G401 (cell line): Measurements from ENCODE around the gene UFSP1. TPM values are rescaled to one million over a fixed set of nuclear protein-coding genes. Genes with fewer than 3 reads are reported as not detected.
"Not testable (repeated sequence)": the region's sequence is repeated elsewhere in the genome, so short reads cannot be mapped to it uniquely, and the experiment has no call there.

Experiments
- DNase-seq: peaks from one replicate; pipeline ENCODE4 v3.0.0-alpha.2; 2015; ENCODE audit warnings: low spot score
- in situ Hi-C: cut with HindIII; loops from 2 replicates; pipeline ENCODE4 v1.10.0; 2016; ENCODE audit warnings: low sequenced_read_pairs, mixed read lengths
- total RNA-seq: library from RNA; depleted of rRNA; stranded (reverse); fragments of >200 nt; shearing (Covaris generic); gene quantifications from 2 replicates; pipeline ENCODE4 v1.2.3, GENCODE V29; 2014; rRNA removed

The UFSP1 gene
- total RNA-seq, result 2.5 and 3.6 TPM in 2 replicates

DNA sequence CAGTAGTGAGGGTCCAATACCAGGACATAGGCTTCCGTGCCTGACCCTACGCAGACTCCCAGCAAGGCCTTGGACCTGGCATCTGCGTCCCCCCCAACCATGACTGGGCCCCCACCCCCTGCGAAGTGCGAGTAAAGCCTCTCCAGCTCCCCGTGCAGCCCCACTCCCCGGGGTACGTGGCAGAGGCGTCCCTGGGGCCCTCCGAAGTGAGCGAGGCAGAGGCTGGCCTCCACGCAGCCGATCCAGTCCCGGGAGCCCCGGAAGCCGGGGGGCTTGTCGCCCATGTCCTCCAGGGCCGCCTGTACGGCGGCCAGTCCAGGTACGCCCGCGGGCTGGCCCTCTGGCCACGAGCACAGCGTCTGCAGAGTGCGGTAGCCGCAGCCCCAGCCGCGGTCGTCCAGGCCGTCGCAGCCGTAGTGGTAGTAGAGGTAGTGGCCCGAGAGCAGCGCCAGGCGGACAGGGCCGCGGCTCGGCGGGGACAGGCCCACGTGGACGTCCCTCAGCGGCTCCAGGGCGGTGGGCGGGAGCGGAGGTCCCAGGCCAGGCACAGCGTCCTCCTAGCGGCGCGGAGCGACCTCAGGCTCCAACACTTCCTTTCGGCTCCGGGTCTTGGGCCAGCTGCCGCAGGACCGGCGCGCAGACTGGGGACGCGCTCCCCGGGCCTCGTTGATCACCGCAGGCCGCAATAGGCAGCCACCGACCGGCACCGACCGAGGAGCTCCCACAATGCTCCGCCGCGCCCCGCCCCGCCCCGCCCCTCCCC lies at the start of gene UFSP1:
Gene UFSP1, minus strand, starts transcription at position 728 of the 763 bp plus-strand sequence. Its CDS starts 444 bp downstream, at position 284.
- in situ Hi-C loops, result loop anchor here (10.0 kb wide), 1 partner anchor 166 kb away; no protein-coding TSS in a partner anchor
- DNase-seq, result no peak

GRCh38 chr7:100936167-100936566 lies 46.7 kb upstream of the UFSP1 start:
- in situ Hi-C loops, DNase-seq: not testable (repeated sequence)

DNA sequence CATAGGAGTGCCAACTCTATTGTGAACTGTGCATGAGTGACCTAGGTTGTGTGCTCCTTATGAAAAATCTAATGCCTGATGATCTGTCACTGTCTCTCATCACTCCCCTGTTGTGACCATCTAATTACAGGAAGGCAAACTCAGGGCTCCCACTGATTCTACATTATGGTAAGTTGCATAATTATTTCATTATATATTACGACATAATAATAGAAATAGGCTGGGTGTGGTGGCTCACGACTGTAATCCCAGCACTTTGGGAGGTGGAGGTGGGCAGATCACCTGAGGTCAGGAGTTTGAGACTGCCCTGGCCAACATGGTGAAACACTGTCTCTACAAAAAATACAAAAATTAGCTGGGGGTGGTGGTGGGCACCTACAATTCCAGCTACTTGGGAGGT lies 45.9 kb upstream of the UFSP1 start:
- DNase-seq, in situ Hi-C loops: not testable (repeated sequence)

DNA sequence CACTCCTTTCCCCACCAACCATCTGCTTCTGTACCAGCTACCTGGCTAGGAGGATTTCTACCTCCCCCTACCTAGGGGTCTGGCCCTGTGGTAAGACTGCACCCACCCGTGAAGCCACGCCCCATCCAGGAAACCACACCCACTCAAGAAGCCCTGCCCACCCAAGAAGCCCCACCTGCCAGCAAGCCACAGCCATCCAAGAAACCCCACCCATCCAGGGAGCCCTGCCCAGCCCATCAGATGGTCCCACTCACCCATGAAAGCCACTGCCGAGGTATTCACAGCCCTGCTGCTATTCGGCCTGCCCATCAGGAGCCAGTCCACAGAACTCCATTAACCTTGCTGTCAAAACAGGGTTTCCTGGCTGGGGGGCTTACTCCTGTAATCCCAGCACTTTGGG lies 44.2 kb upstream of the UFSP1 start:
- DNase-seq, result no peak
- in situ Hi-C loops, result no loop called here

- in situ Hi-C loops, result no loop called here
- DNase-seq, result no peak
Observed at GRCh38 chr7:100929808-100930174, 40.3 kb upstream of the UFSP1 start.

DNA sequence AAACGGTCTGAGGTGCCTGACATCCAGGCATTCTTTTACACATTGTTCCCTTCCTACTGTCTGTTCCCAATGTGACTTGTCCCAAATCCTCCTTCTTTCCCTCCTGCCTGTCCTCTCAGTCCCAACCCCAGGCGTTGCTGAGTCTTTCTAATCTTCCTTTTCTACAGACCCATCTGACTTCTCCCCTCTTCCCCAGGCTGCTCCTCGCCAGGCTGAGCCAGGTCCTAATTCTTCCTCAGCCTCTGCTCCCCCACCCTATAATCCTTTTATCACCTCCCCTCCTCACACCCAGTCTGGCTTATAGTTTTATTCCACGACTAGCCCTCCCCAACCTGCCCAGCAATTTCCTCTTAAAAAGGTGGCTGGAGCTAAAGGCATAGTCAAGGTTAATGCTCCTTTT lies 34.1 kb upstream of the UFSP1 start:
- DNase-seq, in situ Hi-C loops: not testable (repeated sequence)

- DNase-seq, result no peak
- in situ Hi-C loops, result no loop called here
Observed at GRCh38 chr7:100921039-100921438, 31.5 kb upstream of the UFSP1 start.

DNA sequence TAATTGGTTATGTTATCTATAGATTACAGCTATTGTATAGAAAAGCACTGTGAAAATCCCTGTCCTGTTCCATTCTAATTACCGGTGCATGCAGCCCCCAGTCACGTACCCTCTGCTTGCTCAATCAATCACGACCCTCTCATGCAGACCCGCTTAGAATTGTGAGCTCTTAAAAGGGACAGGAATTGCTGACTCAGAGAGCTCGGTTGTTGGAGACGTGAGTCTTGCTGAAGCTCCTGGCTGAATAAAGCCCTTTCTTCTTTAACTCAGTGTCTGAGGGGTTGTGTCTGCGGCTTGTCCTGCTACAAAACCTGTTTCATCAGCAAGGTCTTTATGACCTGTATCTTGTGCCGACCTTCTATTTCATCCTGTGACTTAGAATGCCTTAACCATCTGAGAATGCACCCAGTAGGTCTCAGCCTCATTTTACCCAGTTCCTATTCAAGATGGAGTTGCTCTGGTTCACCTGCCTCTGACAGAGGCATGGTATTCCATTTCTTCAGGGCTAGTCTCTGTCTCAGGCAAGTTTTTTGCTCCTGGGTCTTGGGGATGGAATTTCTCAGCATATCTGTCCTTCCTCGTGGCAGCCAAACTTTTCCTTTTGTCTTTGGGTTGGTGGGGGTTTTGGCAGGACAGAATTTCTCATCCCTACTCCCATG lies 30.4 kb upstream of the UFSP1 start:
- in situ Hi-C loops, result not testable (repeated sequence)

GRCh38 chr7:100919335-100919734 lies 29.8 kb upstream of the UFSP1 start:
- DNase-seq, in situ Hi-C loops: not testable (repeated sequence)

More for the DNA sequence above, 30.4 kb upstream of the UFSP1 start:
- DNase-seq, result not testable (repeated sequence)

- in situ Hi-C loops, result no loop called here
Observed at GRCh38 chr7:100914879-100915447, 25.4 kb upstream of the UFSP1 start.

GRCh38 chr7:100914208-100914878 lies 24.8 kb upstream of the UFSP1 start:
- in situ Hi-C loops, result no loop called here
- DNase-seq, result no peak

More at GRCh38 chr7:100914879-100915447, 25.4 kb upstream of the UFSP1 start:
- no peak for DNase-seq

GRCh38 chr7:100911484-100911883 lies 22.0 kb upstream of the UFSP1 start:
- DNase-seq, result no peak
- in situ Hi-C loops, result no loop called here

GRCh38 chr7:100910443-100910842 lies 20.9 kb upstream of the UFSP1 start:
- in situ Hi-C loops, result not testable (repeated sequence)

DNA sequence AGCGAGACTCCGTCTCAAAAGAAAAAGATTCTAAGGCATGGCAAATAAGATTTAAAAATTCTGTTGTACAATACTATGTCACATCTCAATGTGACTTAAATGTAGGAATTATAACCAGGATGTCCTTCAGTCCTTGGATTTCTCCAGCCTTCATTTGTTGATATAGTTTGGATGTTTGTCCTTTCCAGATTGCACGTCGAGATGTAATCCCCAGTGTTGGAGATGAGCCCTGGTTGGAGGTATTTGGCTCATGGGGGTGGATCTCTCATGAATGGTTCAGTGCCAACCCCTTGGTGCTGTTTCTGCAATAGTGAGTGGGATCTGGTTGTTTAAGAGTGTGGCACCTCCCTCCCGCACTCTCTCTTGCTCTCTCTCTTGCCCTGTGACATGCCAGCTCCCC lies 19.0 kb upstream of the UFSP1 start:
- in situ Hi-C loops, result no loop called here

More at GRCh38 chr7:100910443-100910842, 20.9 kb upstream of the UFSP1 start:
- DNase-seq, result not testable (repeated sequence)

GRCh38 chr7:100902638-100903037 lies 13.1 kb upstream of the UFSP1 start:
- in situ Hi-C loops, result no loop called here
- no peak for DNase-seq

More for the DNA sequence above, 19.0 kb upstream of the UFSP1 start:
- DNase-seq, result no peak

GRCh38 chr7:100901921-100902332 lies 12.4 kb upstream of the UFSP1 start:
- in situ Hi-C loops, result no loop called here
- DNase-seq, result no peak

- in situ Hi-C loops, result no loop called here
- DNase-seq, result no peak
Observed at GRCh38 chr7:100900978-100901377, 11.5 kb upstream of the UFSP1 start.

- DNase-seq, result no peak
- in situ Hi-C loops, result no loop called here
Observed at GRCh38 chr7:100899432-100899831, 9.9 kb upstream of the UFSP1 start.

DNA sequence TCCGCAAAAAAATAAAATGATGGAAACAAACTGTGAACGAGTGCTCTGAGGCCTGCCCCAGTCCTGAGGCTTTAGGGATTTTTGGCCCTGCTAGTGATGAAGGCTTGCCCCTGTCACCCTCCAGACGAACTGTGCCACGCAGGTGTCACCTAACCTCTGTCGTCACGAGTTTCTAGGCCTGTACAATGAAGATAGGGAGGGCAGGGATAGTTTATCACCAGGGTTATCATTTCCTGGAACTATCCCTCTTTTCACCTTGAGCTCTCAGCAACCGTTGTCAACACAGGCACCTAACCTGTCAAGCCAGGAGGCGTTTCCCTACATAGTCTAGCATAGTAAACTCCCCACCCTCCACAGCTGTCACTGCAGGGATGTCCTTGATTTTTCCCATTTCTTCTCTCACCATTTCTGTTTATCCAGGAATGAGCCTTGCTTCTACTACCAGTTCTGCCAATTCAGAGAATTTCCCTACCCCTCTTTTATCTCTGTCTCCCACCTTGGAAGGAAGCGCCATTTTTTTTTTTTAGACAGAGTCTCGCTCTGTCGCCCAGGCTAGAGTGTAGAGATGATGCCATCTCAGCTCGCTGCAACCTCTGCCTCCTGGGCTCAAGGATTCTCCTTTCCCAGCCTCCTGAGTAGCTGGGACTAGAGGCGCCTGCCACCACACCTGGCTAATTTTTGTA lies 8.4 kb upstream of the UFSP1 start:
- in situ Hi-C loops, result no loop called here
- no peak for DNase-seq
